Neural crest cell (in vitro differentiated cells): ENCODE data around the gene CUEDC1. TPM values are rescaled to one million over a fixed set of nuclear protein-coding genes. Genes with fewer than 3 reads are reported as not detected.

ENCODE experiments used
- DNase-seq: peaks from one replicate; pipeline ENCODE4 v3.0.0; 2021; ENCODE audit warnings: low read depth, mixed read lengths, low spot score
- H3K27ac Mint-ChIP-seq: one replicate; pipeline ENCODE4 v1.8.0; 2021; ENCODE audit warnings: mild to moderate bottlenecking, mixed read lengths; ENCODE audit not compliant: unreplicated experiment
- H3K27me3 Mint-ChIP-seq: 2 replicates; pipeline ENCODE4 v1.8.0; 2021; ENCODE audit warnings: low read depth, mild to moderate bottlenecking, mixed read lengths
- H3K36me3 Mint-ChIP-seq: 2 replicates; pipeline ENCODE4 v1.8.0; 2021; ENCODE audit warnings: low read depth, mild to moderate bottlenecking, mixed read lengths
- H3K4me1 Mint-ChIP-seq: 2 replicates; pipeline ENCODE4 v1.8.0; 2021; ENCODE audit warnings: mixed read lengths
- H3K4me3 Mint-ChIP-seq: one replicate; pipeline ENCODE4 v1.8.0; 2021; ENCODE audit warnings: mild to moderate bottlenecking, mixed read lengths
- H3K9me3 Mint-ChIP-seq: 2 replicates; pipeline ENCODE4 v1.8.0; 2021; ENCODE audit warnings: mixed read lengths
- CTCF ChIP-seq: fragments of 200-600 bp; sonication (generic); conservative IDR thresholded peaks from 2 replicates; pipeline ENCODE4 v1.5.0; 2021; ENCODE audit warnings: antibody characterized with exemption, mild to moderate bottlenecking
- total RNA-seq: library from RNA; stranded (reverse); gene quantifications from 2 replicates; pipeline ENCODE4 v1.2.1, GENCODE V29; 2021

The CUEDC1 gene
- total RNA-seq, 1 donor from 2014 or later: 86.9 TPM

- DNase-seq: peak; percentile 73
- TF ChIP-seq CTCF: no peak
- Mint-ChIP-seq H3K9me3 (no peaks in the 10 kb centered on the region), H3K4me1 (peaks cover 80% of the 10 kb centered on the region), H3K27ac (peak overlapping the region; percentile 99), H3K4me3 (peak overlapping the region; percentile 79), H3K36me3 (peaks cover 5% of the 10 kb centered on the region), H3K27me3 (peaks cover 2% of the 10 kb centered on the region)
Measured at GRCh38 chr17:57892820-57893595, 62.2 kb downstream of the CUEDC1 start.

- Mint-ChIP-seq H3K36me3 (peaks cover 5% of the 10 kb centered on the region), H3K27me3 (peaks cover 2% of the 10 kb centered on the region), H3K27ac (peak overlapping the region; percentile 99), H3K9me3 (no peaks in the 10 kb centered on the region), H3K4me1 (peaks cover 78% of the 10 kb centered on the region), H3K4me3 (peak overlapping the region; percentile 79)
- peak; percentile 91 for TF ChIP-seq CTCF
- peak; percentile 91 for DNase-seq
Measured at GRCh38 chr17:57892146-57892819, 62.9 kb downstream of the CUEDC1 start.

GRCh38 chr17:57890857-57891232 lies 64.4 kb downstream of the CUEDC1 start:
- Mint-ChIP-seq H3K4me1 (peaks cover 74% of the 10 kb centered on the region), H3K27me3 (peaks cover 2% of the 10 kb centered on the region), H3K4me3 (no peak overlapping the region), H3K9me3 (no peaks in the 10 kb centered on the region), H3K27ac (peak overlapping the region; percentile 48), H3K36me3 (peaks cover 5% of the 10 kb centered on the region)
- TF ChIP-seq CTCF: no peak
- no peak for DNase-seq

- Mint-ChIP-seq H3K4me1 (peaks cover 70% of the 10 kb centered on the region), H3K36me3 (peaks cover 5% of the 10 kb centered on the region), H3K4me3 (no peak overlapping the region), H3K9me3 (no peaks in the 10 kb centered on the region), H3K27ac (no peak overlapping the region), H3K27me3 (peaks cover 2% of the 10 kb centered on the region)
- DNase-seq: no peak
- no peak for TF ChIP-seq CTCF
Measured at GRCh38 chr17:57889892-57890856, 65.0 kb downstream of the CUEDC1 start.

GRCh38 chr17:57889252-57889651 lies 66.0 kb downstream of the CUEDC1 start:
- Mint-ChIP-seq H3K27me3 (peaks cover 2% of the 10 kb centered on the region), H3K4me1 (peaks cover 64% of the 10 kb centered on the region), H3K36me3 (peaks cover 10% of the 10 kb centered on the region), H3K4me3 (peak overlapping the region; percentile 41), H3K27ac (no peak overlapping the region), H3K9me3 (no peaks in the 10 kb centered on the region)
- DNase-seq: no peak
- no peak for TF ChIP-seq CTCF
